GM18511 (cell line): ENCODE results near the gene USF3.

Experiments used
- ATAC-seq: cut with Tn5 transposase; IDR thresholded peaks from one replicate; pipeline ENCODE4 v1.9.1; 2021; ENCODE audit warnings: mild to moderate bottlenecking, moderate library complexity; ENCODE audit not compliant: unreplicated experiment

USF3 gene

GRCh38 chr3:113620091-113620490, 76.4 kb downstream of the USF3 start:
- ATAC-seq: no peak

GRCh38 chr3:113617726-113618125, 78.7 kb downstream of the USF3 start:
- ATAC-seq: no peak

GRCh38 chr3:113615976-113616375, 80.5 kb downstream of the USF3 start:
- no peak for ATAC-seq

GRCh38 chr3:113614402-113614801, 82.0 kb downstream of the USF3 start:
- ATAC-seq: no peak

GRCh38 chr3:113607219-113607596, 89.2 kb downstream of the USF3 start:
- peak; percentile 19 for ATAC-seq

- ATAC-seq: peak; percentile 99
Measured at GRCh38 chr3:113606539-113607218, 89.8 kb downstream of the USF3 start.

- ATAC-seq: no peak
Measured at GRCh38 chr3:113602836-113603235, 93.6 kb downstream of the USF3 start.

GRCh38 chr3:113602256-113602655, 94.2 kb downstream of the USF3 start:
- ATAC-seq: no peak

- ATAC-seq: no peak
Measured at GRCh38 chr3:113601240-113601639, 95.2 kb downstream of the USF3 start.

GRCh38 chr3:113600418-113601182, 95.8 kb downstream of the USF3 start:
- ATAC-seq: no peak
